H1 (cell line): ENCODE measurements around the gene ZNF526. TPM values are rescaled to one million over a fixed set of nuclear protein-coding genes. Genes with fewer than 3 reads are reported as not detected.

Source experiments
- CTCF ChIA-PET: fragments of 300-600 bp; sonication (Branson Sonifier 250); formaldehyde crosslinking; loops from one replicate; lab custom pipeline; 2021; ENCODE audit not compliant: partially characterized antibody; lab: Charles Lee
- POLR2A ChIA-PET: fragments of 300-600 bp; sonication (Branson Sonifier 250); formaldehyde crosslinking; loops from one replicate; lab custom pipeline; 2021; ENCODE audit warnings: inconsistent platforms; ENCODE audit not compliant: partially characterized antibody; lab: Charles Lee
- DNase-seq, 2 experiments: peaks; one replicate each; pipeline versions ENCODE4 v3.0.0 to v3.0.0-alpha.2; 2010 to 2022; ENCODE audit warnings: low spot score in 2 of 2, low read depth in 1 of 2, mixed read lengths in 1 of 2
- FAIRE-seq: peaks from 2 replicates; lab custom pipeline; 2011; peaks lifted over from hg19 to GRCh38; lab: Jason Lieb, UNC
- H2AFZ ChIP-seq: 2 replicates; pipeline ENCODE4 v1.8.1; 2012; ENCODE audit warnings: low read length, inconsistent platforms
- H2AK5ac ChIP-seq: 2 replicates; pipeline ENCODE4 v1.6.1; 2013; ENCODE audit warnings: low read depth, low read length
- H2BK120ac ChIP-seq: replicated peaks from 2 replicates; pipeline ENCODE3; 2013; ENCODE audit warnings: low read depth, low read length, inconsistent platforms
- H2BK12ac ChIP-seq: 2 replicates; pipeline ENCODE4 v1.6.1; 2013; ENCODE audit warnings: low read depth, low read length
- H2BK15ac ChIP-seq: 2 replicates; pipeline ENCODE4 v1.6.1; 2013; ENCODE audit warnings: low read length
- H2BK20ac ChIP-seq: 2 replicates; pipeline ENCODE4 v1.6.1; 2013; ENCODE audit warnings: low read length
- H2BK5ac ChIP-seq: 2 replicates; pipeline ENCODE4 v1.6.1; 2013; ENCODE audit warnings: low read depth, low read length
- H3K14ac ChIP-seq: 2 replicates; pipeline ENCODE4 v1.6.1; 2013; ENCODE audit warnings: inconsistent platforms; ENCODE audit not compliant: insufficient read length
- H3K18ac ChIP-seq: 2 replicates; pipeline ENCODE4 v1.6.1; 2013; ENCODE audit warnings: low read length; ENCODE audit errors: extremely low read depth
- H3K23ac ChIP-seq: 2 replicates; pipeline ENCODE4 v1.6.1; 2013; ENCODE audit warnings: inconsistent platforms; ENCODE audit not compliant: insufficient read length
- H3K23me2 ChIP-seq: 2 replicates; pipeline ENCODE4 v1.6.1; 2013; ENCODE audit warnings: low read depth, low read length
- H3K27ac ChIP-seq: 2 replicates; pipeline ENCODE4 v1.6.1; 2011; ENCODE audit warnings: low read depth, low read length, inconsistent platforms
- H3K27me3 ChIP-seq, 4 experiments: replicated peaks in 1 of 4; 1 replicate in 1 of 4; 2 replicates in 3 of 4; pipeline versions ENCODE4 v1.6.1 to v1.8.1; 2011 to 2013; ENCODE audit warnings: low read length in 3 of 4, mild to moderate bottlenecking in 3 of 4, inconsistent platforms in 2 of 4, mixed read lengths in 2 of 4, moderate library complexity in 1 of 4; ENCODE audit not compliant: control insufficient read depth in 3 of 4, insufficient read depth in 3 of 4; ENCODE audit errors: extremely low read depth in 1 of 4
- H3K36me3 ChIP-seq, 4 experiments: 2 replicates each; pipeline versions ENCODE4 v1.6.1 to v1.8.1; 2011 to 2013; ENCODE audit warnings: mild to moderate bottlenecking in 4 of 4, low read length in 3 of 4, moderate library complexity in 2 of 4, control low read depth in 1 of 4, inconsistent platforms in 1 of 4; ENCODE audit not compliant: insufficient read depth in 4 of 4, control insufficient read depth in 2 of 4
- H3K4ac ChIP-seq: replicated peaks from 2 replicates; pipeline ENCODE3; 2013; ENCODE audit warnings: low read length, low read depth, mixed read lengths, inconsistent platforms; ENCODE audit not compliant: insufficient read length
- H3K4me1 ChIP-seq, 4 experiments: replicated peaks in 1 of 4; 1 replicate in 1 of 4; 2 replicates in 3 of 4; pipeline versions ENCODE4 v1.6.1 to v1.8.1; 2011 to 2013; ENCODE audit warnings: low read length in 3 of 4, inconsistent platforms in 2 of 4, mixed read lengths in 1 of 4; ENCODE audit not compliant: insufficient read depth in 4 of 4, control insufficient read depth in 3 of 4
- H3K4me2 ChIP-seq, 2 experiments: 2 replicates each; pipeline versions ENCODE4 v1.6.1 to v1.8.1; 2011 to 2013; ENCODE audit warnings: low read depth in 2 of 2, low read length in 2 of 2, control low read depth in 1 of 2, inconsistent platforms in 1 of 2, mild to moderate bottlenecking in 1 of 2; ENCODE audit not compliant: insufficient read depth in 1 of 2
- H3K4me3 ChIP-seq, 4 experiments: fragments of 200-600, 300-600 bp in 1 of 4; sonication (generic), shearing (Covaris generic), sonication (Bioruptor Twin) in 1 of 4; 2 replicates each; pipeline versions ENCODE4 v1.5.1 to v1.8.1; 2011 to 2016; ENCODE audit warnings: low read length in 4 of 4, low read depth in 3 of 4, control low read depth in 2 of 4, inconsistent platforms in 2 of 4, mild to moderate bottlenecking in 2 of 4, mixed read lengths in 1 of 4, moderate library complexity in 1 of 4; ENCODE audit not compliant: insufficient read depth in 2 of 4; ENCODE audit errors: extremely low read depth in 1 of 4
- H3K56ac ChIP-seq: replicated peaks from 2 replicates; pipeline ENCODE3; 2013; ENCODE audit warnings: low read depth, mild to moderate bottlenecking, mixed read lengths, low read length, inconsistent platforms; ENCODE audit not compliant: insufficient read length
- H3K79me1 ChIP-seq: 2 replicates; pipeline ENCODE4 v1.6.1; 2013; ENCODE audit warnings: low read depth, low read length, control low read depth
- H3K79me2 ChIP-seq, 2 experiments: 2 replicates each; pipeline versions ENCODE4 v1.6.1 to v1.8.1; 2012 to 2013; ENCODE audit warnings: low read length in 2 of 2, mild to moderate bottlenecking in 2 of 2, inconsistent platforms in 1 of 2; ENCODE audit not compliant: insufficient read depth in 2 of 2, control insufficient read depth in 1 of 2
- H3K9ac ChIP-seq, 4 experiments: replicated peaks in 1 of 4; 1 replicate in 1 of 4; 2 replicates in 3 of 4; pipeline versions ENCODE4 v1.6.1 to v1.8.1; 2011 to 2013; ENCODE audit warnings: low read depth in 3 of 4, low read length in 3 of 4, control low read depth in 2 of 4, mild to moderate bottlenecking in 2 of 4, moderate library complexity in 2 of 4, inconsistent platforms in 1 of 4; ENCODE audit errors: extremely low read depth in 1 of 4
- H3K9me3 ChIP-seq, 2 experiments: 2 replicates each; pipeline versions ENCODE4 v1.6.1 to v1.8.1; 2012 to 2013; ENCODE audit warnings: mild to moderate bottlenecking in 2 of 2, moderate library complexity in 2 of 2, control low read depth in 1 of 2, inconsistent platforms in 1 of 2, low read depth in 1 of 2, low read length in 1 of 2, mixed read lengths in 1 of 2; ENCODE audit not compliant: insufficient read depth in 2 of 2
- H4K20me1 ChIP-seq, 2 experiments: replicated peaks in 1 of 2; 2 replicates each; pipeline versions ENCODE3 to v1.8.1; 2011 to 2013; ENCODE audit warnings: inconsistent platforms in 2 of 2, low read length in 2 of 2, mild to moderate bottlenecking in 1 of 2; ENCODE audit not compliant: insufficient read depth in 2 of 2, control insufficient read depth in 1 of 2
- H4K5ac ChIP-seq: 2 replicates; pipeline ENCODE4 v1.6.1; 2013; ENCODE audit warnings: low read length, low read depth, mixed read lengths, inconsistent platforms; ENCODE audit not compliant: insufficient read length
- H4K8ac ChIP-seq: 2 replicates; pipeline ENCODE4 v1.8.0; 2013; ENCODE audit warnings: mild to moderate bottlenecking, moderate library complexity, low read length, inconsistent platforms; ENCODE audit not compliant: insufficient read depth; ENCODE audit errors: extremely low read depth
- H4K91ac ChIP-seq: replicated peaks from 2 replicates; pipeline ENCODE3; 2013; ENCODE audit warnings: low read length, mixed read lengths, inconsistent platforms; ENCODE audit not compliant: insufficient read length
- BCL11A ChIP-seq, 2 experiments: IDR thresholded peaks; one replicate each; pipeline ENCODE4 v1.6.1; 2011; ENCODE audit warnings: low read depth in 2 of 2, low read length in 2 of 2, mild to moderate bottlenecking in 2 of 2
- CHD2 ChIP-seq: IDR thresholded peaks from 2 replicates; pipeline ENCODE4 v1.6.1; 2012; ENCODE audit warnings: low read length, improper control_type of control experiment
- E2F6 ChIP-seq: IDR thresholded peaks from 2 replicates; pipeline ENCODE4 v1.6.1; 2012; ENCODE audit warnings: inconsistent platforms
- KDM1A ChIP-seq: fragments of 200-600, 300-600 bp; sonication (generic); IDR thresholded peaks from 2 replicates; pipeline ENCODE4 v1.7.1; 2016; ENCODE audit warnings: mild to moderate bottlenecking, low read length, borderline replicate concordance
- POLR2A ChIP-seq, 2 experiments: IDR thresholded peaks; 1 replicate in 1 of 2; 2 replicates in 1 of 2; pipeline ENCODE4 v1.6.1; 2011; ENCODE audit warnings: low read depth in 2 of 2, low read length in 2 of 2, mild to moderate bottlenecking in 2 of 2; ENCODE audit errors: control extremely low read depth in 1 of 2
- SUZ12 ChIP-seq: fragments of 200-600 bp; sonication (generic); IDR thresholded peaks from 2 replicates; pipeline ENCODE4 v1.6.1; 2012; ENCODE audit warnings: mild to moderate bottlenecking, inconsistent platforms, low read length, moderate library complexity, mixed read lengths
- WGBS, 2 experiments: shearing (Covaris generic) in 1 of 2; methylation state at CpG; one replicate each; pipeline versions ENCODE4 v1.1.6 to v1.1.7; 2013 to 2015; ENCODE audit warnings: low lambda C conversion rate in 2 of 2, mixed read lengths in 2 of 2, inconsistent platforms in 1 of 2, low coverage in 1 of 2, missing lambda C conversion rate in 1 of 2; ENCODE audit not compliant: insufficient replicate concordance in 2 of 2, insufficient coverage in 1 of 2, insufficient read length in 1 of 2; ENCODE audit errors: extremely low coverage in 1 of 2, missing lambda C conversion rate in 1 of 2; 5-methylcytosine and 5-hydroxymethylcytosine counted together
- polyA plus RNA-seq, 7 experiments: library from polyadenylated mRNA; depleted of rRNA in 3 of 7; stranded (reverse) in 5 of 7; unstranded in 2 of 7; fragments of >200 nt in 5 of 7; fragments of 200-250 nt in 2 of 7; gene quantifications; 1 replicate in 5 of 7; 2 replicates in 1 of 7; 4 replicates in 1 of 7; pipeline versions ENCODE4 v1.2.1 to v1.2.3, GENCODE V29; 2011 to 2013; ENCODE audit warnings: missing spikeins in 2 of 7, mixed read lengths in 2 of 7
- total RNA-seq: library from RNA; stranded (reverse); fragmentation: NEBNext Ultra II Directional; extraction: Animal tissue kit (Norgen Biotek cat#: 25700); gene quantifications from 2 replicates; pipeline ENCODE4 v1.2.1, GENCODE V29; 2021
- TF ChIP-seq, protein P1 (sequence below): IDR thresholded peaks from 2 replicates; pipeline ENCODE4 v1.6.1; 2012; ENCODE audit warnings: inconsistent platforms

The ZNF526 gene
- total and polyA plus RNA-seq, 2 of the 8 experiments (the other 6 are each of a cell fraction or from before 2014, with no cell fraction given) = 8.4 to 14.1 TPM

GRCh38 chr19:42196011-42197001 lies 23.8 kb upstream of the ZNF526 start:
- Histone ChIP-seq H3K9me3 (peaks cover 2 to 6% of the 10 kb centered on the region in 2 experiments; a peak in 1 of 4 replicates), H3K4ac (no peak overlapping the region), H2BK12ac (0 out of 2 replicates have a peak overlapping the region, but pooled peaks have one; percentile 27), H3K9ac (no peak overlapping the region; a peak in 1 of 7 replicates), H3K27ac (peak overlapping the region; percentile 68; the same call in 1 of the 2 replicates), H4K91ac (no peak overlapping the region), H3K14ac (no peak overlapping the region), H3K56ac (no peak overlapping the region), H4K5ac (no peak overlapping the region), H2BK120ac (no peak overlapping the region), H4K20me1 (peaks cover 4 to 11% of the 10 kb centered on the region in 2 experiments), H3K36me3 (peaks cover 0 to 19% (median 10%) of the 10 kb centered on the region in 4 experiments; a peak in 5 of 8 replicates), H3K27me3 (no peaks in the 10 kb centered on the region; a peak in 1 of 7 replicates), H2BK5ac (0 out of 2 replicates have a peak overlapping the region, but pooled peaks have one; percentile 73), H2AK5ac (peak overlapping the region; percentile 45; the same call in 1 of the 2 replicates), H2BK15ac (peak overlapping the region; percentile 95), H3K4me1 (peaks cover 0 to 24% (median 11%) of the 10 kb centered on the region in 4 experiments; a peak in 6 of 7 replicates), H3K18ac (no peak overlapping the region), H3K4me3 (no peak overlapping the region), H2AFZ (no peak overlapping the region), H3K4me2 (peak overlapping the region; percentile 40 to 47; a peak in 1 of 4 replicates), H3K23me2 (no peaks in the 10 kb centered on the region), H3K23ac (no peak overlapping the region), H3K79me2 (peaks cover 0 to under 1% of the 10 kb centered on the region in 2 experiments; a peak in 1 of 4 replicates), H3K79me1 (peaks cover 5% of the 10 kb centered on the region), H2BK20ac (peak overlapping the region; percentile 95; the same call in 1 of the 2 replicates), H4K8ac (no peak overlapping the region)
- ChIA-PET POLR2A (interaction anchor here (0.6 to 1.6 kb wide), 5 partner anchors 12 to 174 kb away, joined by 3 to 4 read pairs (median 3); no protein-coding TSS in a partner anchor), CTCF (interaction anchor here (1.1 to 4.1 kb wide), 3 partner anchors 10 to 48 kb away, joined by 3 to 24 read pairs (median 4); no protein-coding TSS in a partner anchor)
- 91% methylated on average over 46 of the region's 47 CpGs; no CpG with 5 or more reads in 1 of the 2 experiments for WGBS, 2 experiments
- TF ChIP-seq KDM1A (no peak), BCL11A (IDR thresholded peaks at IDR 0.05; ENCODE audit: low read depth in 2 of 2, low read length in 2 of 2) (no peak), CHD2 (no peak), POLR2A (IDR thresholded peaks at IDR 0.05; ENCODE audit: control extremely low read depth in 1 of 2, low read depth in 2 of 2, low read length in 2 of 2) (0 out of 3 replicates have a peak, but pooled peaks of 1 of the 2 experiments have one; percentile 6), SUZ12 (no peak), E2F6 (peak; percentile 97)
- TF ChIP-seq, protein P1, sequence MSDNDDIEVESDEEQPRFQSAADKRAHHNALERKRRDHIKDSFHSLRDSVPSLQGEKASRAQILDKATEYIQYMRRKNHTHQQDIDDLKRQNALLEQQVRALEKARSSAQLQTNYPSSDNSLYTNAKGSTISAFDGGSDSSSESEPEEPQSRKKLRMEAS = peak; percentile 96
- FAIRE-seq (no peak), DNase-seq (peak in 1 of 2 experiments; percentile 55)
